CD14-positive monocyte (primary cell): ENCODE measurements around the gene NFYC. TPM values are rescaled to one million over a fixed set of nuclear protein-coding genes. Genes with fewer than 3 reads are reported as not detected.
"Not testable (repeated sequence)": the region's sequence is repeated elsewhere in the genome, so short reads cannot be mapped to it uniquely, and the experiment has no call there.

ENCODE experiments used
- DNase-seq, 3 donors: peaks; one replicate each; pipeline ENCODE4 v3.0.0-alpha.2; 2011 to 2022
- H2AFZ ChIP-seq: 2 replicates; pipeline ENCODE4 v1.6.0; 2012; ENCODE audit warnings: mild to moderate bottlenecking, low read depth, low read length, inconsistent platforms; ENCODE audit not compliant: insufficient read depth, poor library complexity, severe bottlenecking
- H3K27ac ChIP-seq, 2 donors: 1 replicate in 1 of 2; 2 replicates in 1 of 2; pipeline ENCODE4 v1.5.1; 2012 to 2013; ENCODE audit warnings: low read length in 2 of 2, control low read depth in 1 of 2, inconsistent platforms in 1 of 2, low read depth in 1 of 2, mild to moderate bottlenecking in 1 of 2
- H3K27me3 ChIP-seq, 2 donors: one replicate each; pipeline versions ENCODE4 v1.6.0 to v1.6.1; 2011 to 2013; ENCODE audit warnings: low read length in 2 of 2; ENCODE audit not compliant: control insufficient read depth in 2 of 2, insufficient read depth in 2 of 2
- H3K36me3 ChIP-seq, 2 donors: replicated peaks in 1 of 2; 1 replicate in 1 of 2; 2 replicates in 1 of 2; pipeline versions ENCODE4 v1.5.1 to v1.6.1; 2012 to 2013; ENCODE audit warnings: low read length in 2 of 2, control low read depth in 1 of 2, inconsistent platforms in 1 of 2, mild to moderate bottlenecking in 1 of 2; ENCODE audit not compliant: insufficient read depth in 2 of 2, control insufficient read depth in 1 of 2
- H3K4me1 ChIP-seq, 2 donors: 1 replicate in 1 of 2; 2 replicates in 1 of 2; pipeline versions ENCODE4 v1.5.1 to v1.6.1; 2012 to 2013; ENCODE audit warnings: low read length in 2 of 2, control low read depth in 1 of 2, inconsistent platforms in 1 of 2, mild to moderate bottlenecking in 1 of 2, moderate library complexity in 1 of 2; ENCODE audit not compliant: insufficient read depth in 2 of 2, control insufficient read depth in 1 of 2
- H3K4me2 ChIP-seq: replicated peaks from 2 replicates; pipeline ENCODE3; 2012; ENCODE audit warnings: low read length, moderate library complexity, mild to moderate bottlenecking; ENCODE audit not compliant: poor library complexity, severe bottlenecking; ENCODE audit errors: extremely low read depth
- H3K4me3 ChIP-seq, 3 experiments: fragments of 200-600 bp in 1 of 3; sonication (generic) in 1 of 3; replicated peaks in 1 of 3; 1 replicate in 2 of 3; 2 replicates in 1 of 3; pipeline ENCODE4 v1.5.1; 2011 to 2013; ENCODE audit warnings: low read length in 3 of 3, mild to moderate bottlenecking in 3 of 3, control low read depth in 2 of 3, low read depth in 2 of 3, inconsistent platforms in 1 of 3, moderate library complexity in 1 of 3
- H3K79me2 ChIP-seq: 2 replicates; pipeline ENCODE4 v1.6.0; 2012; ENCODE audit warnings: mild to moderate bottlenecking, control low read depth, inconsistent platforms, low read length, moderate library complexity; ENCODE audit not compliant: insufficient read depth
- H3K9ac ChIP-seq: 2 replicates; pipeline ENCODE4 v1.6.0; 2017; ENCODE audit warnings: low read length, mild to moderate bottlenecking; ENCODE audit not compliant: insufficient read depth, poor library complexity, severe bottlenecking
- H3K9me3 ChIP-seq, 2 donors: replicated peaks in 1 of 2; 1 replicate in 1 of 2; 2 replicates in 1 of 2; pipeline versions ENCODE4 v1.5.1 to v1.6.1; 2012 to 2013; ENCODE audit warnings: low read length in 2 of 2, control low read depth in 1 of 2; ENCODE audit not compliant: control insufficient read depth in 1 of 2, insufficient read depth in 1 of 2
- H4K20me1 ChIP-seq: 2 replicates; pipeline ENCODE4 v1.6.0; 2012; ENCODE audit warnings: mild to moderate bottlenecking, low read length, control low read depth, moderate library complexity; ENCODE audit not compliant: insufficient read depth
- H3K27ac Mint-ChIP-seq, 7 donors: one replicate each; pipeline ENCODE4 v1.8.0; 2020; ENCODE audit warnings: mild to moderate bottlenecking in 7 of 7, mixed read lengths in 7 of 7, moderate library complexity in 6 of 7, inconsistent platforms in 2 of 7
- H3K27me3 Mint-ChIP-seq, 3 donors: one replicate each; pipeline ENCODE4 v1.8.0; 2021 to 2022; ENCODE audit warnings: low read depth in 3 of 3, mild to moderate bottlenecking in 3 of 3, mixed read lengths in 3 of 3, moderate library complexity in 3 of 3, inconsistent platforms in 1 of 3
- H3K36me3 Mint-ChIP-seq, 2 donors: one replicate each; pipeline ENCODE4 v1.8.0; 2020; ENCODE audit warnings: mixed read lengths in 2 of 2, inconsistent platforms in 1 of 2, mild to moderate bottlenecking in 1 of 2
- H3K4me1 Mint-ChIP-seq: one replicate; pipeline ENCODE4 v1.8.0; 2020; ENCODE audit warnings: mild to moderate bottlenecking, mixed read lengths
- H3K4me3 Mint-ChIP-seq, 2 donors: one replicate each; pipeline ENCODE4 v1.8.0; 2020; ENCODE audit warnings: mild to moderate bottlenecking in 2 of 2, mixed read lengths in 2 of 2, moderate library complexity in 1 of 2
- H3K9me3 Mint-ChIP-seq, 7 donors: one replicate each; pipeline ENCODE4 v1.8.0; 2020 to 2022; ENCODE audit warnings: mixed read lengths in 7 of 7, mild to moderate bottlenecking in 6 of 7, moderate library complexity in 6 of 7, inconsistent platforms in 2 of 7
- WGBS: methylation state at CpG from one replicate; pipeline ENCODE4 v1.1.5; 2013; ENCODE audit warnings: missing lambda C conversion rate; ENCODE audit not compliant: insufficient coverage; 5-methylcytosine and 5-hydroxymethylcytosine counted together
- intact Hi-C, 2 donors: fragments of 100-400 bp; cut with micrococcal nuclease; formaldehyde crosslinking; loops; one replicate each; pipeline versions ENCODE4 v1.15.0 to v1.15.1; 2023
- polyA plus RNA-seq, 3 donors: library from polyadenylated mRNA; depleted of rRNA in 1 of 3; unstranded in 2 of 3; stranded (reverse) in 1 of 3; fragments of 300-500 nt in 2 of 3; fragments of >200 nt in 1 of 3; fragmentation: Illumina TruSeq in 2 of 3; gene quantifications; 1 replicate in 2 of 3; 2 replicates in 1 of 3; pipeline ENCODE4 v1.2.3, GENCODE V29; 2012 to 2021
- TF ChIP-seq, protein P1 (sequence below): fragments of 200-600 bp; IDR thresholded peaks from one replicate; pipeline ENCODE4 v1.8.0; 2022; ENCODE audit warnings: antibody characterized with exemption, mild to moderate bottlenecking

The NFYC gene
- polyA plus RNA-seq, 3 donors: 61.2 to 142 (median 68.2) TPM

GRCh38 chr1:40701684-40702083, 10.2 kb downstream of the NFYC start:
- H3K27me3 ChIP-seq: no peaks in the 10 kb centered on the region
- DNase-seq: no peak
- H3K27ac Mint-ChIP-seq: peak overlapping the region in 6 of 7 donors; percentile 54 to 84 (median 79)
- peaks cover 30 to 39% of the 10 kb centered on the region in 2 donors for H3K4me1 ChIP-seq
- peaks cover 99% of the 10 kb centered on the region for H4K20me1 ChIP-seq
- no peak overlapping the region for H3K4me3 ChIP-seq
- intact Hi-C loops: no loop called here
- H2AFZ ChIP-seq: no peak overlapping the region
- peaks cover 55% of the 10 kb centered on the region for H3K4me1 Mint-ChIP-seq
- no peak overlapping the region for H3K4me3 Mint-ChIP-seq
- peaks cover 12 to 18% of the 10 kb centered on the region in 2 donors for H3K36me3 Mint-ChIP-seq
- H3K79me2 ChIP-seq: peaks cover 100% of the 10 kb centered on the region
- H3K9me3 ChIP-seq: no peaks in the 10 kb centered on the region
- peak overlapping the region in 1 of 2 donors; percentile 61 for H3K27ac ChIP-seq
- H3K9me3 Mint-ChIP-seq: peaks cover 0 to 3% (median 2%) of the 10 kb centered on the region in 7 donors
- no peak overlapping the region for H3K4me2 ChIP-seq
- peak overlapping the region; percentile 24 for H3K9ac ChIP-seq
- no peaks in the 10 kb centered on the region for H3K27me3 Mint-ChIP-seq
- peaks cover 0 to 4% of the 10 kb centered on the region in 2 donors for H3K36me3 ChIP-seq
- WGBS: no CpG with 5 or more reads among the region's 3 CpGs
- TF ChIP-seq, protein P1, sequence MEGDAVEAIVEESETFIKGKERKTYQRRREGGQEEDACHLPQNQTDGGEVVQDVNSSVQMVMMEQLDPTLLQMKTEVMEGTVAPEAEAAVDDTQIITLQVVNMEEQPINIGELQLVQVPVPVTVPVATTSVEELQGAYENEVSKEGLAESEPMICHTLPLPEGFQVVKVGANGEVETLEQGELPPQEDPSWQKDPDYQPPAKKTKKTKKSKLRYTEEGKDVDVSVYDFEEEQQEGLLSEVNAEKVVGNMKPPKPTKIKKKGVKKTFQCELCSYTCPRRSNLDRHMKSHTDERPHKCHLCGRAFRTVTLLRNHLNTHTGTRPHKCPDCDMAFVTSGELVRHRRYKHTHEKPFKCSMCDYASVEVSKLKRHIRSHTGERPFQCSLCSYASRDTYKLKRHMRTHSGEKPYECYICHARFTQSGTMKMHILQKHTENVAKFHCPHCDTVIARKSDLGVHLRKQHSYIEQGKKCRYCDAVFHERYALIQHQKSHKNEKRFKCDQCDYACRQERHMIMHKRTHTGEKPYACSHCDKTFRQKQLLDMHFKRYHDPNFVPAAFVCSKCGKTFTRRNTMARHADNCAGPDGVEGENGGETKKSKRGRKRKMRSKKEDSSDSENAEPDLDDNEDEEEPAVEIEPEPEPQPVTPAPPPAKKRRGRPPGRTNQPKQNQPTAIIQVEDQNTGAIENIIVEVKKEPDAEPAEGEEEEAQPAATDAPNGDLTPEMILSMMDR: no peak

GRCh38 chr1:40702810-40703209, 11.3 kb downstream of the NFYC start:
- H3K9me3 Mint-ChIP-seq, H3K36me3 ChIP-seq, intact Hi-C loops, H3K9me3 ChIP-seq, DNase-seq, H2AFZ ChIP-seq, H3K4me3 Mint-ChIP-seq, H3K27me3 Mint-ChIP-seq, H3K4me3 ChIP-seq, H3K4me2 ChIP-seq, H3K27me3 ChIP-seq, H3K9ac ChIP-seq: not testable (repeated sequence)
- peaks cover 98% of the 10 kb centered on the region for H4K20me1 ChIP-seq
- H3K4me1 Mint-ChIP-seq: peaks cover 49% of the 10 kb centered on the region
- peaks cover 27 to 39% of the 10 kb centered on the region in 2 donors for H3K4me1 ChIP-seq
- WGBS: 100% methylated on average over 3 of the region's 9 CpGs
- peaks cover 5 to 12% of the 10 kb centered on the region in 2 donors for H3K36me3 Mint-ChIP-seq
- peak overlapping the region in 5 of 7 donors; percentile 44 to 79 (median 60) for H3K27ac Mint-ChIP-seq
- peak overlapping the region in 1 of 2 donors; percentile 50 for H3K27ac ChIP-seq
- peaks cover 100% of the 10 kb centered on the region for H3K79me2 ChIP-seq
